H1 (cell line): Measurements from ENCODE around the gene LBX2. TPM values are rescaled to one million over a fixed set of nuclear protein-coding genes. Genes with fewer than 3 reads are reported as not detected.

Experiments
- CTCF ChIA-PET: fragments of 300-600 bp; sonication (Branson Sonifier 250); formaldehyde crosslinking; loops from one replicate; lab custom pipeline; 2021; ENCODE audit not compliant: partially characterized antibody; lab: Charles Lee
- POLR2A ChIA-PET: fragments of 300-600 bp; sonication (Branson Sonifier 250); formaldehyde crosslinking; loops from one replicate; lab custom pipeline; 2021; ENCODE audit warnings: inconsistent platforms; ENCODE audit not compliant: partially characterized antibody; lab: Charles Lee
- DNase-seq, 2 experiments: peaks; one replicate each; pipeline versions ENCODE4 v3.0.0 to v3.0.0-alpha.2; 2010 to 2022; ENCODE audit warnings: low spot score in 2 of 2, low read depth in 1 of 2, mixed read lengths in 1 of 2
- FAIRE-seq: peaks from 2 replicates; lab custom pipeline; 2011; peaks lifted over from hg19 to GRCh38; lab: Jason Lieb, UNC
- H2AFZ ChIP-seq: 2 replicates; pipeline ENCODE4 v1.8.1; 2012; ENCODE audit warnings: low read length, inconsistent platforms
- H2AK5ac ChIP-seq: 2 replicates; pipeline ENCODE4 v1.6.1; 2013; ENCODE audit warnings: low read depth, low read length
- H2BK120ac ChIP-seq: replicated peaks from 2 replicates; pipeline ENCODE3; 2013; ENCODE audit warnings: low read depth, low read length, inconsistent platforms
- H2BK12ac ChIP-seq: 2 replicates; pipeline ENCODE4 v1.6.1; 2013; ENCODE audit warnings: low read depth, low read length
- H2BK15ac ChIP-seq: 2 replicates; pipeline ENCODE4 v1.6.1; 2013; ENCODE audit warnings: low read length
- H2BK20ac ChIP-seq: 2 replicates; pipeline ENCODE4 v1.6.1; 2013; ENCODE audit warnings: low read length
- H2BK5ac ChIP-seq: 2 replicates; pipeline ENCODE4 v1.6.1; 2013; ENCODE audit warnings: low read depth, low read length
- H3K14ac ChIP-seq: 2 replicates; pipeline ENCODE4 v1.6.1; 2013; ENCODE audit warnings: inconsistent platforms; ENCODE audit not compliant: insufficient read length
- H3K18ac ChIP-seq: 2 replicates; pipeline ENCODE4 v1.6.1; 2013; ENCODE audit warnings: low read length; ENCODE audit errors: extremely low read depth
- H3K23ac ChIP-seq: 2 replicates; pipeline ENCODE4 v1.6.1; 2013; ENCODE audit warnings: inconsistent platforms; ENCODE audit not compliant: insufficient read length
- H3K23me2 ChIP-seq: 2 replicates; pipeline ENCODE4 v1.6.1; 2013; ENCODE audit warnings: low read depth, low read length
- H3K27ac ChIP-seq: 2 replicates; pipeline ENCODE4 v1.6.1; 2011; ENCODE audit warnings: low read depth, low read length, inconsistent platforms
- H3K27me3 ChIP-seq, 4 experiments: replicated peaks in 1 of 4; 1 replicate in 1 of 4; 2 replicates in 3 of 4; pipeline versions ENCODE4 v1.6.1 to v1.8.1; 2011 to 2013; ENCODE audit warnings: low read length in 3 of 4, mild to moderate bottlenecking in 3 of 4, inconsistent platforms in 2 of 4, mixed read lengths in 2 of 4, moderate library complexity in 1 of 4; ENCODE audit not compliant: control insufficient read depth in 3 of 4, insufficient read depth in 3 of 4; ENCODE audit errors: extremely low read depth in 1 of 4
- H3K36me3 ChIP-seq, 4 experiments: 2 replicates each; pipeline versions ENCODE4 v1.6.1 to v1.8.1; 2011 to 2013; ENCODE audit warnings: mild to moderate bottlenecking in 4 of 4, low read length in 3 of 4, moderate library complexity in 2 of 4, control low read depth in 1 of 4, inconsistent platforms in 1 of 4; ENCODE audit not compliant: insufficient read depth in 4 of 4, control insufficient read depth in 2 of 4
- H3K4ac ChIP-seq: replicated peaks from 2 replicates; pipeline ENCODE3; 2013; ENCODE audit warnings: low read length, low read depth, mixed read lengths, inconsistent platforms; ENCODE audit not compliant: insufficient read length
- H3K4me1 ChIP-seq, 4 experiments: replicated peaks in 1 of 4; 1 replicate in 1 of 4; 2 replicates in 3 of 4; pipeline versions ENCODE4 v1.6.1 to v1.8.1; 2011 to 2013; ENCODE audit warnings: low read length in 3 of 4, inconsistent platforms in 2 of 4, mixed read lengths in 1 of 4; ENCODE audit not compliant: insufficient read depth in 4 of 4, control insufficient read depth in 3 of 4
- H3K4me2 ChIP-seq, 2 experiments: 2 replicates each; pipeline versions ENCODE4 v1.6.1 to v1.8.1; 2011 to 2013; ENCODE audit warnings: low read depth in 2 of 2, low read length in 2 of 2, control low read depth in 1 of 2, inconsistent platforms in 1 of 2, mild to moderate bottlenecking in 1 of 2; ENCODE audit not compliant: insufficient read depth in 1 of 2
- H3K4me3 ChIP-seq, 4 experiments: fragments of 200-600, 300-600 bp in 1 of 4; sonication (generic), shearing (Covaris generic), sonication (Bioruptor Twin) in 1 of 4; 2 replicates each; pipeline versions ENCODE4 v1.5.1 to v1.8.1; 2011 to 2016; ENCODE audit warnings: low read length in 4 of 4, low read depth in 3 of 4, control low read depth in 2 of 4, inconsistent platforms in 2 of 4, mild to moderate bottlenecking in 2 of 4, mixed read lengths in 1 of 4, moderate library complexity in 1 of 4; ENCODE audit not compliant: insufficient read depth in 2 of 4; ENCODE audit errors: extremely low read depth in 1 of 4
- H3K56ac ChIP-seq: replicated peaks from 2 replicates; pipeline ENCODE3; 2013; ENCODE audit warnings: low read depth, mild to moderate bottlenecking, mixed read lengths, low read length, inconsistent platforms; ENCODE audit not compliant: insufficient read length
- H3K79me1 ChIP-seq: 2 replicates; pipeline ENCODE4 v1.6.1; 2013; ENCODE audit warnings: low read depth, low read length, control low read depth
- H3K79me2 ChIP-seq, 2 experiments: 2 replicates each; pipeline versions ENCODE4 v1.6.1 to v1.8.1; 2012 to 2013; ENCODE audit warnings: low read length in 2 of 2, mild to moderate bottlenecking in 2 of 2, inconsistent platforms in 1 of 2; ENCODE audit not compliant: insufficient read depth in 2 of 2, control insufficient read depth in 1 of 2
- H3K9ac ChIP-seq, 4 experiments: replicated peaks in 1 of 4; 1 replicate in 1 of 4; 2 replicates in 3 of 4; pipeline versions ENCODE4 v1.6.1 to v1.8.1; 2011 to 2013; ENCODE audit warnings: low read depth in 3 of 4, low read length in 3 of 4, control low read depth in 2 of 4, mild to moderate bottlenecking in 2 of 4, moderate library complexity in 2 of 4, inconsistent platforms in 1 of 4; ENCODE audit errors: extremely low read depth in 1 of 4
- H3K9me3 ChIP-seq, 2 experiments: 2 replicates each; pipeline versions ENCODE4 v1.6.1 to v1.8.1; 2012 to 2013; ENCODE audit warnings: mild to moderate bottlenecking in 2 of 2, moderate library complexity in 2 of 2, control low read depth in 1 of 2, inconsistent platforms in 1 of 2, low read depth in 1 of 2, low read length in 1 of 2, mixed read lengths in 1 of 2; ENCODE audit not compliant: insufficient read depth in 2 of 2
- H4K20me1 ChIP-seq, 2 experiments: replicated peaks in 1 of 2; 2 replicates each; pipeline versions ENCODE3 to v1.8.1; 2011 to 2013; ENCODE audit warnings: inconsistent platforms in 2 of 2, low read length in 2 of 2, mild to moderate bottlenecking in 1 of 2; ENCODE audit not compliant: insufficient read depth in 2 of 2, control insufficient read depth in 1 of 2
- H4K5ac ChIP-seq: 2 replicates; pipeline ENCODE4 v1.6.1; 2013; ENCODE audit warnings: low read length, low read depth, mixed read lengths, inconsistent platforms; ENCODE audit not compliant: insufficient read length
- H4K8ac ChIP-seq: 2 replicates; pipeline ENCODE4 v1.8.0; 2013; ENCODE audit warnings: mild to moderate bottlenecking, moderate library complexity, low read length, inconsistent platforms; ENCODE audit not compliant: insufficient read depth; ENCODE audit errors: extremely low read depth
- H4K91ac ChIP-seq: replicated peaks from 2 replicates; pipeline ENCODE3; 2013; ENCODE audit warnings: low read length, mixed read lengths, inconsistent platforms; ENCODE audit not compliant: insufficient read length
- CTCF ChIP-seq, 3 experiments: IDR thresholded peaks; 1 replicate in 2 of 3; 2 replicates in 1 of 3; pipeline versions ENCODE4 v1.5.1 to v1.6.1; 2011; ENCODE audit warnings: low read length in 3 of 3, mild to moderate bottlenecking in 3 of 3, inconsistent platforms in 2 of 3, low read depth in 1 of 3, moderate library complexity in 1 of 3; ENCODE audit not compliant: insufficient read depth in 1 of 3; ENCODE audit errors: control extremely low read depth in 1 of 3
- POLR2AphosphoS5 ChIP-seq: IDR thresholded peaks from 2 replicates; pipeline ENCODE4 v1.6.1; 2011; ENCODE audit warnings: low read depth, low read length
- SP4 ChIP-seq: IDR thresholded peaks from 2 replicates; pipeline ENCODE4 v1.6.1; 2012; ENCODE audit warnings: low read length, inconsistent platforms
- WGBS, 2 experiments: shearing (Covaris generic) in 1 of 2; methylation state at CpG; one replicate each; pipeline versions ENCODE4 v1.1.6 to v1.1.7; 2013 to 2015; ENCODE audit warnings: low lambda C conversion rate in 2 of 2, mixed read lengths in 2 of 2, inconsistent platforms in 1 of 2, low coverage in 1 of 2, missing lambda C conversion rate in 1 of 2; ENCODE audit not compliant: insufficient replicate concordance in 2 of 2, insufficient coverage in 1 of 2, insufficient read length in 1 of 2; ENCODE audit errors: extremely low coverage in 1 of 2, missing lambda C conversion rate in 1 of 2; 5-methylcytosine and 5-hydroxymethylcytosine counted together
- polyA plus RNA-seq, 7 experiments: library from polyadenylated mRNA; depleted of rRNA in 3 of 7; stranded (reverse) in 5 of 7; unstranded in 2 of 7; fragments of >200 nt in 5 of 7; fragments of 200-250 nt in 2 of 7; gene quantifications; 1 replicate in 5 of 7; 2 replicates in 1 of 7; 4 replicates in 1 of 7; pipeline versions ENCODE4 v1.2.1 to v1.2.3, GENCODE V29; 2011 to 2013; ENCODE audit warnings: missing spikeins in 2 of 7, mixed read lengths in 2 of 7
- total RNA-seq: library from RNA; stranded (reverse); fragmentation: NEBNext Ultra II Directional; extraction: Animal tissue kit (Norgen Biotek cat#: 25700); gene quantifications from 2 replicates; pipeline ENCODE4 v1.2.1, GENCODE V29; 2021
- TF ChIP-seq, protein P1 (sequence below): IDR thresholded peaks from 2 replicates; pipeline ENCODE4 v1.6.1; 2011; ENCODE audit warnings: low read depth, mild to moderate bottlenecking, low read length; ENCODE audit not compliant: insufficient read depth

The LBX2 gene
- total and polyA plus RNA-seq, 2 of the 8 experiments (the other 6 are each of a cell fraction or from before 2014, with no cell fraction given), result 0.27 TPM; not detected in 1

DNA sequence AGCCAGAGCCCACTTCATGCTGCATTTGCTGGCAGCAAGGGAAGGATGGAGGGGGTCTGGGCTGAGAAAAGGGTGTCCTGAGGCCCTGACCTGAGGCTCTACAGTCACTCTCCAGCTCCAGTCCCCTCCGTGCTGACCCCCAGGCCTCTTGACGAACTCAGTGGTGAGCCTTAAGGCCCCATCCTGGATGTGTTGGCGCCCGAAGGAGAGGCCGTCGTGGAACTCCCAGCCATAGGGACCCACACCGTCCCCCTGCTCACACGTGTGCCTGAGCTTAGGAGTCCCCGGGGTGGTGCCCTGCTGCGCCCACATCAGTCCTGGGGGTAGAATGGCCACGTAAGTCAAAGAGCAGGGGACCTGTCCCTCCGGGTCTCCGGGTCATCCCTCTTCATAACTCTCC lies 35.0 kb downstream of the LBX2 start:
- Histone ChIP-seq H3K79me1 (no peaks in the 10 kb centered on the region; the same call in 1 of the 2 replicates), H2BK5ac (no peak overlapping the region), H3K14ac (no peak overlapping the region), H2BK12ac (0 out of 2 replicates have a peak overlapping the region, but pooled peaks have one; percentile 39), H3K56ac (no peak overlapping the region), H2BK20ac (no peak overlapping the region), H3K23ac (no peak overlapping the region), H3K36me3 (peaks cover 0 to 12% (median 2%) of the 10 kb centered on the region in 4 experiments; a peak in 4 of 8 replicates), H4K20me1 (no peaks in the 10 kb centered on the region), H3K4me1 (peaks cover 0 to 2% (median 0%) of the 10 kb centered on the region in 4 experiments; a peak in 2 of 7 replicates), H3K23me2 (peaks cover 8% of the 10 kb centered on the region), H3K18ac (no peak overlapping the region), H2BK120ac (no peak overlapping the region), H3K9ac (peak overlapping the region; percentile 48 to 80 (median 61); a peak in 6 of 7 replicates), H3K9me3 (no peaks in the 10 kb centered on the region), H2AFZ (no peak overlapping the region), H2BK15ac (0 out of 2 replicates have a peak overlapping the region, but pooled peaks have one; percentile 16), H3K4ac (no peak overlapping the region), H3K4me3 (peak overlapping the region; percentile 54 to 85 (median 79)), H3K27ac (no peak overlapping the region), H2AK5ac (no peak overlapping the region), H3K79me2 (peaks cover 0 to 5% of the 10 kb centered on the region in 2 experiments; a peak in 1 of 4 replicates), H4K8ac (no peak overlapping the region), H3K4me2 (peak overlapping the region; percentile 78 to 94), H3K27me3 (no peaks in the 10 kb centered on the region), H4K5ac (no peak overlapping the region), H4K91ac (peak overlapping the region; percentile 55)
- FAIRE-seq (no peak), DNase-seq (no peak)
- POLR2A ChIA-PET, result interaction anchor here (0.8 to 2.2 kb wide), 9 partner anchors 9 to 36 kb away, joined by 3 to 8 read pairs (median 4); partner anchors contain the start of genes CCDC142, INO80B, MRPL53 and TTC31
- CTCF ChIA-PET, result interaction anchor here (1.3 to 4.4 kb wide), 4 partner anchors 8 to 127 kb away, joined by 4 to 26 read pairs (median 10); partner anchors contain the start of genes CCDC142, MRPL53 and TTC31
- WGBS, 2 experiments, result 25% methylated on average over 13 of the region's 13 CpGs; no CpG with 5 or more reads in 1 of the 2 experiments
- no peak for TF ChIP-seq POLR2AphosphoS5
- TF ChIP-seq SP4, result no peak
- TF ChIP-seq, protein P1, sequence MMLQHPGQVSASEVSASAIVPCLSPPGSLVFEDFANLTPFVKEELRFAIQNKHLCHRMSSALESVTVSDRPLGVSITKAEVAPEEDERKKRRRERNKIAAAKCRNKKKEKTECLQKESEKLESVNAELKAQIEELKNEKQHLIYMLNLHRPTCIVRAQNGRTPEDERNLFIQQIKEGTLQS, result no peak
- no peak for TF ChIP-seq CTCF (IDR thresholded peaks at IDR 0.05; ENCODE audit: control extremely low read depth in 1 of 3, insufficient read depth in 1 of 3, low read depth in 1 of 3, low read length in 3 of 3)
